ENCODE results near the gene TIAM1. TPM values are rescaled to one million over a fixed set of nuclear protein-coding genes. Genes with fewer than 3 reads are reported as not detected.

TIAM1 gene
- total and polyA plus RNA-seq, 2 of the 8 experiments (the other 6 are each of a cell fraction or from before 2014, with no cell fraction given): 10.1 to 30.7 TPM

GRCh38 chr21:31382060-31382459 is 38.0 kb upstream of the TIAM1 start:
- Histone ChIP-seq H4K5ac (ENCODE audit: insufficient read length, low read depth, low read length) (no peak overlapping the region), H3K18ac (ENCODE audit: extremely low read depth, low read length) (no peak overlapping the region), H2AK5ac (ENCODE audit: low read depth, low read length) (no peak overlapping the region), H3K4me1 (replicated peaks in 1 of 4; ENCODE audit: control insufficient read depth in 3 of 4, insufficient read depth in 4 of 4, low read length in 3 of 4) (peaks cover 0 to 6% (median 0%) of the 10 kb centered on the region in 4 experiments; a peak in 3 of 7 replicates), H2BK15ac (ENCODE audit: low read length) (no peak overlapping the region), H3K79me1 (ENCODE audit: low read depth, low read length) (peaks cover 3% of the 10 kb centered on the region; the same call in 1 of the 2 replicates), H2BK120ac (replicated peaks; ENCODE audit: low read depth, low read length) (no peak overlapping the region), H3K27me3 (replicated peaks in 1 of 4; ENCODE audit: control insufficient read depth in 3 of 4, extremely low read depth in 1 of 4, insufficient read depth in 3 of 4, low read length in 3 of 4) (no peaks in the 10 kb centered on the region), H2BK12ac (ENCODE audit: low read depth, low read length) (no peak overlapping the region), H2AFZ (ENCODE audit: low read length) (no peak overlapping the region), H3K4me2 (ENCODE audit: insufficient read depth in 1 of 2, low read depth in 2 of 2, low read length in 2 of 2) (no peak overlapping the region), H3K36me3 (ENCODE audit: control insufficient read depth in 2 of 4, insufficient read depth in 4 of 4, low read length in 3 of 4) (no peaks in the 10 kb centered on the region), H2BK20ac (ENCODE audit: low read length) (no peak overlapping the region), H4K20me1 (replicated peaks in 1 of 2; ENCODE audit: control insufficient read depth in 1 of 2, insufficient read depth in 2 of 2, low read length in 2 of 2) (no peaks in the 10 kb centered on the region), H3K27ac (ENCODE audit: low read depth, low read length) (no peak overlapping the region), H3K79me2 (ENCODE audit: control insufficient read depth in 1 of 2, insufficient read depth in 2 of 2, low read length in 2 of 2) (no peaks in the 10 kb centered on the region), H3K9ac (replicated peaks in 1 of 4; ENCODE audit: extremely low read depth in 1 of 4, low read depth in 3 of 4, low read length in 3 of 4) (no peak overlapping the region), H3K4ac (replicated peaks; ENCODE audit: insufficient read length, low read depth, low read length) (no peak overlapping the region), H4K8ac (ENCODE audit: extremely low read depth, insufficient read depth, low read length) (no peak overlapping the region), H3K9me3 (ENCODE audit: insufficient read depth in 2 of 2, low read depth in 1 of 2, low read length in 1 of 2) (no peaks in the 10 kb centered on the region), H2BK5ac (ENCODE audit: low read depth, low read length) (no peak overlapping the region), H4K91ac (replicated peaks; ENCODE audit: insufficient read length, low read length) (no peak overlapping the region), H3K23ac (ENCODE audit: insufficient read length) (no peak overlapping the region), H3K23me2 (ENCODE audit: low read depth, low read length) (no peaks in the 10 kb centered on the region), H3K4me3 (ENCODE audit: extremely low read depth in 1 of 4, insufficient read depth in 2 of 4, low read depth in 3 of 4, low read length in 4 of 4) (no peak overlapping the region), H3K14ac (ENCODE audit: insufficient read length) (no peak overlapping the region), H3K56ac (replicated peaks; ENCODE audit: insufficient read length, low read depth, low read length) (no peak overlapping the region)
- CTCF ChIA-PET (ENCODE audit: partially characterized antibody): no interaction called here
- 98% methylated on average over 5 of the region's 5 CpGs; no CpG with 5 or more reads in 1 of the 2 experiments for WGBS, 2 experiments (ENCODE audit: extremely low coverage in 1 of 2, insufficient coverage in 1 of 2, insufficient read length in 1 of 2, insufficient replicate concordance in 2 of 2, low coverage in 1 of 2, low lambda C conversion rate in 2 of 2, missing lambda C conversion rate in 1 of 2)
- TF ChIP-seq CREB1 (IDR thresholded peaks at IDR 0.05) (no peak), JUN (IDR thresholded peaks at IDR 0.05; ENCODE audit: low read depth, low read length) (no peak), YY1 (IDR thresholded peaks at IDR 0.05; ENCODE audit: low read depth, low read length) (no peak), SUZ12 (IDR thresholded peaks at IDR 0.05; ENCODE audit: low read length) (no peak), CBX8 (IDR thresholded peaks at IDR 0.05; ENCODE audit: borderline replicate concordance, low read depth, low read length) (no peak), RNF2 (IDR thresholded peaks at IDR 0.05; ENCODE audit: borderline replicate concordance, low read depth, low read length, missing control alignments, poor library complexity, severe bottlenecking) (no peak), RFX5 (IDR thresholded peaks at IDR 0.05; ENCODE audit: borderline replicate concordance, low read depth, low read length) (no peak), SP1 (IDR thresholded peaks at IDR 0.05; ENCODE audit: low read depth, low read length) (no peak), MAX (IDR thresholded peaks at IDR 0.05) (no peak), CTBP2 (IDR thresholded peaks at IDR 0.05; ENCODE audit: borderline replicate concordance, insufficient read depth, insufficient read length, low read length) (no peak)
- DNase-seq (ENCODE audit: low read depth in 1 of 2, low spot score in 2 of 2) (no peak), FAIRE-seq (no peak)
- POLR2A ChIA-PET (ENCODE audit: partially characterized antibody): interaction anchor here (0.5 kb wide), 1 partner anchor 18 kb away, joined by 3 read pairs; no protein-coding TSS in a partner anchor
